Karpas-422 (cell line): Measurements from ENCODE around the gene SLC45A3. TPM values are rescaled to one million over a fixed set of nuclear protein-coding genes. Genes with fewer than 3 reads are reported as not detected.
A peak's percentile ranks its signal among the peaks of the same experiment; 100 is the strongest.
"Not testable (repeated sequence)": the region's sequence is repeated elsewhere in the genome, so short reads cannot be mapped to it uniquely, and the experiment has no call there.

Source experiments
- DNase-seq: peaks from one replicate; pipeline ENCODE4 v3.0.0-alpha.2; 2015
- H2AFZ ChIP-seq: fragments of 200-600 bp; sonication (generic); 2 replicates; pipeline ENCODE4 v1.6.1; 2014; ENCODE audit warnings: antibody characterized with exemption, low read length, mixed read lengths
- H3K27ac ChIP-seq: fragments of 200-600 bp; sonication (generic); 2 replicates; pipeline ENCODE4 v1.5.1; 2014; ENCODE audit warnings: mild to moderate bottlenecking, low read length, moderate library complexity
- H3K27me3 ChIP-seq: fragments of 200-600 bp; sonication (generic); 2 replicates; pipeline ENCODE4 v1.6.1; 2014; ENCODE audit warnings: low read length, mixed read lengths
- H3K36me3 ChIP-seq: fragments of 200-600 bp; sonication (generic); 2 replicates; pipeline ENCODE4 v1.6.1; 2014; ENCODE audit warnings: low read length, mixed read lengths; ENCODE audit not compliant: insufficient read depth
- H3K4me1 ChIP-seq: fragments of 200-600 bp; sonication (generic); 2 replicates; pipeline ENCODE4 v1.6.1; 2014; ENCODE audit warnings: mild to moderate bottlenecking, low read length, mixed read lengths
- H3K4me2 ChIP-seq: fragments of 200-600 bp; sonication (generic); 2 replicates; pipeline ENCODE4 v1.6.1; 2014; ENCODE audit warnings: low read length, low read depth, mild to moderate bottlenecking; ENCODE audit not compliant: poor library complexity, severe bottlenecking
- H3K4me3 ChIP-seq: fragments of 200-600 bp; sonication (generic); 2 replicates; pipeline ENCODE4 v1.5.1; 2014; ENCODE audit warnings: mild to moderate bottlenecking, antibody characterized with exemption, low read length, mixed read lengths
- H3K79me2 ChIP-seq: fragments of 200-600 bp; sonication (generic); 2 replicates; pipeline ENCODE4 v1.6.1; 2014; ENCODE audit warnings: mild to moderate bottlenecking, low read length, mixed read lengths
- H3K9ac ChIP-seq: fragments of 200-600 bp; sonication (generic); 2 replicates; pipeline ENCODE4 v1.6.0; 2014; ENCODE audit warnings: low read length
- H3K9me2 ChIP-seq: fragments of 200-600 bp; sonication (generic), shearing (Covaris generic); replicated peaks from 2 replicates; pipeline ENCODE4 v1.6.0; 2014; ENCODE audit warnings: mild to moderate bottlenecking, low read length, moderate library complexity; ENCODE audit not compliant: insufficient read depth
- H3K9me3 ChIP-seq: fragments of 300-700, 200-600 bp; sonication (generic); 2 replicates; pipeline ENCODE4 v1.6.1; 2014; ENCODE audit warnings: low read length, mixed read lengths
- H4K20me1 ChIP-seq: fragments of 200-600 bp; sonication (generic); 2 replicates; pipeline ENCODE4 v1.6.1; 2014; ENCODE audit warnings: mild to moderate bottlenecking, antibody characterized with exemption, low read length, low read depth; ENCODE audit not compliant: insufficient read depth
- total RNA-seq: library from RNA; depleted of rRNA; stranded (reverse); fragments of >200 nt; shearing (Covaris generic); gene quantifications from 2 replicates; pipeline ENCODE4 v1.2.3, GENCODE V29; 2014; ENCODE audit warnings: low replicate concordance

Gene SLC45A3
- total RNA-seq, 1 experiment from 2014 or later = not detected

DNA sequence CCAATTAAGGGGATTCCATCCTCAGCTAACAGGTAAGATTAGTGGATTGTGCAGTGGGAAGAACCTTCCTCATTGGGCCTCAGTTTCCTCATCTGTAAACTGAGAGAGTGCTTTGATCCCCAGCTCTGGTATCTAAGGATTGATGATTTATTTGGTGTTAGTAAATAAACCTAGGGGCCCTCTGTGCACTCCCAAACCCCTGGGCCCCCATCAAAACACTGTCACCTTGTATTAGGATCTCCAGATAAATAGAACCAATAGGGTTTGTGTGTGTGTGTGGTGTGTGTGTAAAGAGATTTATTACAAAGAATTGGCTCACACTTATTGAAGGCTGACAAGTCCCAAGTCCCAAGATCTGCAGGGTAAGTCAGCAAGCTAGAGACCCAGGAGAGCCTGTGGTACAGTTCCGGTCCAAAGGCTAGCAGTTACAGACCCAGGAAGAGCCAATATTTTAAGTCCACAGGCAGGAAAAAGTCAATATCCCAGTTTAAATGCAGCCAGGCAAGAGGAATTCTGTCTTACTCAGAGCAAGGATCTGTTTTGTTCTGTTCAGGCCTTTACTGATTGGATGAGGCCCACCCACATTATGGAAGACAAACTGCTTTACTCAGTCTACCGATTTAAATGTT lies 37.5 kb downstream of the SLC45A3 start:
- H2AFZ ChIP-seq = no peak overlapping the region
- H3K4me1 ChIP-seq = no peaks in the 10 kb centered on the region
- no peak overlapping the region for H3K4me3 ChIP-seq
- no peaks in the 10 kb centered on the region for H3K9me3 ChIP-seq
- no peaks in the 10 kb centered on the region for H3K79me2 ChIP-seq
- H3K36me3 ChIP-seq = no peaks in the 10 kb centered on the region
- H3K9ac ChIP-seq = no peak overlapping the region
- no peaks in the 10 kb centered on the region for H3K27me3 ChIP-seq
- DNase-seq = no peak
- no peaks in the 10 kb centered on the region for H3K9me2 ChIP-seq
- H3K27ac ChIP-seq = no peak overlapping the region
- no peak overlapping the region for H3K4me2 ChIP-seq
- H4K20me1 ChIP-seq = peaks cover 5% of the 10 kb centered on the region; the same call in 1 of the 2 replicates

GRCh38 chr1:205639567-205639966 lies 40.7 kb downstream of the SLC45A3 start:
- no peak for DNase-seq
- no peaks in the 10 kb centered on the region for H3K4me1 ChIP-seq
- H3K27me3 ChIP-seq = no peaks in the 10 kb centered on the region
- H3K4me2 ChIP-seq = no peak overlapping the region
- H3K4me3 ChIP-seq = no peak overlapping the region
- no peak overlapping the region for H2AFZ ChIP-seq
- H3K79me2 ChIP-seq = no peaks in the 10 kb centered on the region
- no peak overlapping the region for H3K9ac ChIP-seq
- H4K20me1 ChIP-seq = peaks cover 11% of the 10 kb centered on the region; the same call in 1 of the 2 replicates
- no peaks in the 10 kb centered on the region for H3K9me2 ChIP-seq
- H3K27ac ChIP-seq = no peak overlapping the region
- no peaks in the 10 kb centered on the region for H3K9me3 ChIP-seq
- H3K36me3 ChIP-seq = no peaks in the 10 kb centered on the region

DNA sequence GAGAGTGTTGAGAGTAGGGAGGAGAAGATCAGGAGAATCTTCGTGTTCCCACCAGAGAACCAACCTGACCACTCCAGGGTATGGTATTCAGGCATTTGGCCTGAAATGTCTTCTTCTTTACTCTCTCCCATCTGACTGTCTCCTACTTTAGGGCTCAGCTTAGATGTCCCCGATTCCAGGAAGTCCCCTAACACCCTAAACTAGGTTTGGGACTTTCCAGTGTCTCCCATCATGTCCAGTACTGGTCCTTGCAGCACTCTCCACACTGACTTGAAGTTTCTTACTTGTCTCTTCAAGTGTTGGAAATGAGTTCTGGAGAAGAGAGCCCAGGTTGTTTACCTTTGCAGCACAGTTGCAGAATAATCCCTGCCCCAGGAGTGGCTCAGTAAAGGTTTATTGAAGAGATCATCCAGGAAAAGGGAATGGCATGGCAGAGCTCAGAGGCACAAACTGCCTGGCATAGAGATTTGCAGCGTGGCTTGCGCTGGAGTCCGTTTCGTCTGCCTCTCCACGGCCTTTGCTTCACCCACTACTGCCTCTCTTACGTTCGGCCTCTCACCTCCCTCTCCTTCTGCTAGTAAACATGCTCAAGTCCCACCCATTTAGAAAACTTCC lies 42.3 kb downstream of the SLC45A3 start:
- Histone ChIP-seq H3K9me3 (no peaks in the 10 kb centered on the region), H3K79me2 (no peaks in the 10 kb centered on the region), H2AFZ (no peak overlapping the region), H3K36me3 (no peaks in the 10 kb centered on the region), H3K4me1 (peaks cover 1% of the 10 kb centered on the region), H3K9ac (no peak overlapping the region), H3K27me3 (no peaks in the 10 kb centered on the region), H3K4me2 (no peak overlapping the region), H4K20me1 (peaks cover 11% of the 10 kb centered on the region; the same call in 1 of the 2 replicates), H3K27ac (no peak overlapping the region), H3K9me2 (no peaks in the 10 kb centered on the region), H3K4me3 (no peak overlapping the region)
- DNase-seq = no peak

DNA sequence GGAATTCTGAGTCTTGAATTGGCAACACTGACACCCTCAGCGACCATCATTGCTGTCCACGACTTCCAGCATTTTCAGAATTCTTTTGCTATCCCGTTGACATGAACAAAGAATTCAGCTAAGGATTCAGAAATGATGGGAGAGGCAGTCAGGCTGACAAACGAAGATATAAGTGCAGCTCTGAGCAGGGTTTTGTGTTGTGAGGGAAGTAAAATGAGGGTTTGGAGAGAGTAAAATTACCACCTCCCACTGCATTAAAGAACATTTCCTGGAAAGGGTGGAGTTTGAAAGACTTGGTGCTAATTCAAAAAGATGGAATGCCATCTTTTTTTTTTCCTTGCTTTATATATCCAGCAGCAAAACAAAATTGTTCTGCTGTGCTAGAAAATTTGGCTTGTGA lies 43.6 kb downstream of the SLC45A3 start:
- H3K79me2 ChIP-seq = no peaks in the 10 kb centered on the region
- H3K36me3 ChIP-seq = no peaks in the 10 kb centered on the region
- H4K20me1 ChIP-seq = peaks cover 11% of the 10 kb centered on the region; the same call in 1 of the 2 replicates
- no peaks in the 10 kb centered on the region for H3K9me3 ChIP-seq
- H3K9ac ChIP-seq = no peak overlapping the region
- peaks cover 10% of the 10 kb centered on the region for H3K4me1 ChIP-seq
- no peaks in the 10 kb centered on the region for H3K9me2 ChIP-seq
- H3K4me2 ChIP-seq = no peak overlapping the region
- H3K27ac ChIP-seq = no peak overlapping the region
- H3K4me3 ChIP-seq = no peak overlapping the region
- no peak for DNase-seq
- no peak overlapping the region for H2AFZ ChIP-seq
- H3K27me3 ChIP-seq = no peaks in the 10 kb centered on the region

DNA sequence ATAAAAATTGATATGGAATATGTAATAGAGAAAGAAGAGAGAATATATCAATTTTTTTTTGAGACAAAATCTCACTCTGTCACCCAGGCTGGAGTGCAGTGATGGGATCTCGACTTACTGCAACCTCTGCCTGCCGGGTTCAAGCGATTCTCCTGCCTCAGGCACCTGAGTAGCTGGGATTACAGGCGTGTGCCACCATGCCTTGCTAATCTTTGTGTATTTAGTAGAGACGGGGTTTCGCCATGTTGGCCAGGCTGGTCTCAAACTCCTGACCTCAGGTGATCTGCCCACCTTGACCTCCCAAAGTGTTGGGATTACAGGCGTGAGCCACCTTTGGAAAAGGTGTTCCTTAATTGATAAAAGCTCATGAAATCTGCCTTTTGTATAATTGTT lies 44.2 kb downstream of the SLC45A3 start:
- H3K9me3 ChIP-seq, H3K4me2 ChIP-seq, H3K4me1 ChIP-seq, H3K4me3 ChIP-seq, H3K9me2 ChIP-seq, H3K79me2 ChIP-seq, H3K27ac ChIP-seq, H3K27me3 ChIP-seq, DNase-seq, H3K9ac ChIP-seq, H3K36me3 ChIP-seq, H2AFZ ChIP-seq: not testable (repeated sequence)
- peaks cover 11% of the 10 kb centered on the region; the same call in 1 of the 2 replicates for H4K20me1 ChIP-seq

DNA sequence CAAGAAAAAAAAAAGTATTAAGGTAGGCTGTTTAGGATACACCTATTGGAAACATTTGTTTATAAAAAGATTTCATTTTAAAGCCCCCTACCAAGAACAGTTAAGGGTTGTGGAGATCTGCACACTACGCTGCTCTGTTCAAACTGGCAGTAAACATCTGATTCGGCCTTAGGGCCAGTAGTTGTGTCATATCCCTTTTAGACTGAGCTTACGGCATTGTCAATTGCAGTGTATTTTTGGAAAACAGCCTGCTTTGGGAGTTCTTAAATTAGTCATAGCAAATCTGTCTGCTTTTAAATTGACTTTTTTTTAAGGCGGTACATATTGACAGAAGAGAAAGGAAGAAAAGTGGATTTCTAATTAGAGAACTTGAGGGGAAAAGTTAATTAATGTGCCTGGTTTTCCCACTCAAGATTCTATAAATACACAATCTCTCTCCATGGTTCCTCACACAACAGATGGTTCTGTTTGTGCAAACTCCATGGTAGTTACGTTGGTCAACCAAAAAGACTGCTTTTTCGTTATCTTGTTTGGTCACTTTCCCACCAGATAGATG lies 46.8 kb downstream of the SLC45A3 start:
- peaks cover 13% of the 10 kb centered on the region; the same call in 1 of the 2 replicates for H4K20me1 ChIP-seq
- peaks cover 29% of the 10 kb centered on the region for H3K4me1 ChIP-seq
- H3K27ac ChIP-seq = no peak overlapping the region
- H2AFZ ChIP-seq = no peak overlapping the region
- no peak for DNase-seq
- no peaks in the 10 kb centered on the region for H3K9me2 ChIP-seq
- H3K4me2 ChIP-seq = no peak overlapping the region
- H3K36me3 ChIP-seq = no peaks in the 10 kb centered on the region
- H3K9ac ChIP-seq = no peak overlapping the region
- no peak overlapping the region for H3K4me3 ChIP-seq
- H3K9me3 ChIP-seq = no peaks in the 10 kb centered on the region
- H3K79me2 ChIP-seq = peaks cover 26% of the 10 kb centered on the region
- no peaks in the 10 kb centered on the region for H3K27me3 ChIP-seq

DNA sequence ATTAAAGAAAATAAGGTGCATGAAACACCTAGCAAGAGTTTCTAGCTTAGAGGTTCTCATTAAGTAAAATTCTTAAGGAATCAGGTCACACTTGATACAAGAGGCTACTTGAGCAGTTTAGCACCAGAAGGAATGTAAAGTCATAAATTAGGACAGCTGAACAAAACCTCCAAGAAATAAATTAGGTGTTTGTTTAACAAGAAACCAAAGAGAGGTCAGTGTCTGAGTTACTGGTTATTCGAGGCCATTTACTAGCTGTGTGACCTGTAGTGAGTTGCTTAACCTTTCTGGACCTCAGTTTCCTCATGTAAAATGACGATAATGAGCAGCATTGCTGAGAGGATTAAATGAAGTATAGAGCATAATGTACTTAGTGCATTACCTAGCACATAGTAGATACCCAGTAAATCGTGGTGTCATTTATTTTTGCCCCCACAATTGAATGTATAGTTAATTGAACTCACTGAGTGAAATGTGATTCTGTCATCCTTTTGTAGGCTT lies 47.6 kb downstream of the SLC45A3 start:
- Histone ChIP-seq H2AFZ (peak overlapping the region; percentile 73; the same call in 1 of the 2 replicates), H3K4me2 (peak overlapping the region; percentile 81), H3K9me3 (no peaks in the 10 kb centered on the region), H3K27me3 (no peaks in the 10 kb centered on the region), H3K9me2 (no peaks in the 10 kb centered on the region), H3K4me1 (peaks cover 37% of the 10 kb centered on the region), H4K20me1 (0 out of 2 replicates have a peak, but pooled peaks cover 10% of the 10 kb centered on the region), H3K4me3 (peak overlapping the region; percentile 92), H3K9ac (peak overlapping the region; percentile 74), H3K36me3 (no peaks in the 10 kb centered on the region), H3K27ac (no peak overlapping the region), H3K79me2 (peaks cover 33% of the 10 kb centered on the region)
- DNase-seq = no peak
